GM18907 (cell line): Measurements from ENCODE around the gene MROH9.

Source experiments
- ATAC-seq: cut with Tn5 transposase; IDR thresholded peaks from one replicate; pipeline ENCODE4 v1.9.1; 2021; ENCODE audit warnings: mild to moderate bottlenecking, moderate library complexity; ENCODE audit not compliant: unreplicated experiment

Gene MROH9

DNA sequence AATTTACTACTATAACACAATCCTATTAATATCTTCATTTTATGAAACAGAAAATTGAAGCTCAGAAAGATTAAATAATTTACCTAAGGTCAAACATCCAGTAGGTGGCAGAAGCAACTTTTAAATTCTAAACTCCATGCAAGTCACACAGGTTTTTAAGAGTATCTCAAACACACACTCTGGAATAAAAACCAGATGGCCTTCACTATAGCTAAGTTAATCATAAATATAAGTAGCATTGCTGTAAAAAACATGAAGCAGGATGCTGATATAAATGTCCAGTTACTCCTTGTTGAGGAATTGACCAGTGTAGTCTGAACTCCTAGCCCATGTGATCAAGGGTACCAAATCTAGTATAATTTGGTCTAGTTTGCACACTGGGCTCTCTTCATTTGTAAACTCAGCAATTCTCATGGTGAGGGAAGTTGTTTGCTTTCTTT is 146.0 kb downstream of the MROH9 start:
- ATAC-seq: no peak

DNA sequence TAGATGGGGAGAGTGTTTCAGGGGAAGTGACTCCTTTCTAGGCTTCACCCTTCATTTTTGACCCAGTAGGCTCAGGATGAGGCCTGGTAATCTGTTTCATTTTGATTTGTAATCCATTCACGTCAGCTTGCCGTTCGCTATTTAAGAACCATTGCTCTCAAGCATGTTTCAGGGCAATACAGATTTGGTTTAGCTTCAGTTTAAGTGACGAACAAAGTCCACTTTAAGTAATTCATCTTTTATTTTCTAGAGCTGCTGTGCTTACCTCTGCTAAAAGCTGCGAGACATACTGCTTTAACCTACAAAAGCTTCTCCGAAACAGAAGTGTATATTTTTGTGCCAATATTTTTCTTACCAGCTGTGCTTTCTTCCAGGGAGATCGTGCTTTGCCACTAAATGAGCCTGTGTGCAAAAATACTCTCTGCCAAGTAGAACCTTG is 146.4 kb downstream of the MROH9 start:
- no peak for ATAC-seq

DNA sequence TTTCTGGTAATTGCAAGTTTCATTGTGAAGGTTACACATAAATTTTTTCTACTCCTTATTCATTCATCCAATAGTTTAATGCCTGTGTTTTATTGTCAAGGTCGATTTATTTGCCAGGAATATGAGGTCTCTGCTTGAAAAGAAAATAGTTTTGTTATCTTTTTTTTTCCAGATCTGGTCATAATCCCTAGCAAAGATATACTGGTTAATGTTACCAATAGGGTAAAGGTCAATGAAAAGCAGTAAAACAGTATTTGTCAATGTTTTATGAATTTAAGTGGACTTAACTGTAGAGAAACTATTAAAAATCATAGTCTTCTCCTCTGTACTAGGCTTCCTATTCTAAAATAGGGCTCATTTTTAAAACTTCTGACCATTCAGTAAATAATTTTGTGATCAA is 147.3 kb downstream of the MROH9 start:
- no peak for ATAC-seq

DNA sequence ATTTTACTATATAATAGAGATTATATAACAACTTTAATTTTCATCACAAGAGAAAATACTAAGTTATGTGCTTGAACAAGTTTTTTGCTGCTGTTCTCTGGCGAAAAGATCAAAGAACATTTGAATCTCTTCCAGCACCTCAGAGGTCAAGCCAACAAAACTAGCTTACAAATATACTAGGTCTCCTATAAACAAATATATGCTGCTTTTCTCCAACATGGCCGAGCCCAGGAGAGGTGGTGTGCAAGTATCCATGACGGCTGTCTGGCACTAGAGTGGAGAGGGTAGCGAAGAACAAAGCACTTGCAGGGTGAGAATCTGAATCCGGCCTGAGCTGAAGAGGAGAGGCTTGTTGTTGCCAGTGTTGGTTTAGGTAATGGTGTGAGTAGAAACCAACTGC is 147.9 kb downstream of the MROH9 start:
- ATAC-seq: no peak

DNA sequence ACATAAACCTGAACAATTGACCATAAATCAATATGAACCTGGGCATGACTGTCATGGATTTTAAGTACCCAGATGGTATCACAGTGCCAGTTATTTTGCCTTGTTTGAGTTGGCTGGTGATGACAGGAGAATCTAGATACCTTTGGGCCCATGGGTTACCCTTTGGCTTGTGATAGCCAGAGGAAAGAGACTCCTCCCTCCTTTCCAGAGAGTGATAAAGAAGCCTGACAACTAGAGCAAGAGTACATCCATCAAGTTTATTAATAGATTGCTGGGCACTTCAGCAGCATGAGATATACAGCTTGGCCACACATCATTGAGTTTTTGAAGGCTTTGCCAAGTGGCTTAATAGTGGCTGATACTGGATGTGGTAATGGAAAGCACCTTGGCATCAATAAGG is 148.8 kb downstream of the MROH9 start:
- ATAC-seq: no peak

DNA sequence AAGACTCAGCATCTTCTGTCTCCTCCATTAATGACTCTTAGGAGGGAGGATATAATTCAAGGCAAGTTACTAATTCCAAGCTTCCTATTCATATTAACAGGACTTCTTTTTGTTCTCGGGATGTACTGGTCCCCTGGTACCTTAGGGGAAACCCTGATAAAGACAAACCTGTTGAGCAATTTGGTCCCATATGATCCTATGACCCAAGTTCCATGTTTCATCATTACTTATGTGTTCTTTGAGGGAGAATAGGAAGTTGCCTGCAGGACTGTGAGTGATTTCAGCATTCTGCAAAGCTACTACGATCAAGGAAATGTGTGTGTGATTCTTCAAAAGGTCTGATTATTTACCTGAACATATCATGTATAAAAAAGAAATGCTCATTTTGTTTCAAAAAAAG is 149.5 kb downstream of the MROH9 start:
- ATAC-seq: no peak

DNA sequence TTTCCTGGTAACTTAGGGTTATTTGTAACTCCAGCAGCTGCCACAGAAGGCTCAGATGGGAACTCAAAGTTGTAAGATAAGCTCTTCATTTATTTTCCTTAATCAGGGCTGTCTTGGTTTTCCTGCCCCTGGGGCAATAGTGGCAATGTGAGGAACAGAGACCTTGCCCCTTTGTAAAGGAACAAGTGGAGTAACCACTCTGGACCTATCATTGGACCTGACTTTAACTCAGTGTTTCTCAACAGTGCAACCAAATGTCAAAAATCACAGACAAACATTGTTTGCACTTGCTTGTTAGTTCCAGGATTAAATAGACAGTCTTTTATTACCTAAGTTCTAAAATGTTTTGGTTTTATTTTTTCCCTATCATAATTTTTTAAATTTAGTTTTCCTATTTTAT is 152.6 kb downstream of the MROH9 start:
- no peak for ATAC-seq

DNA sequence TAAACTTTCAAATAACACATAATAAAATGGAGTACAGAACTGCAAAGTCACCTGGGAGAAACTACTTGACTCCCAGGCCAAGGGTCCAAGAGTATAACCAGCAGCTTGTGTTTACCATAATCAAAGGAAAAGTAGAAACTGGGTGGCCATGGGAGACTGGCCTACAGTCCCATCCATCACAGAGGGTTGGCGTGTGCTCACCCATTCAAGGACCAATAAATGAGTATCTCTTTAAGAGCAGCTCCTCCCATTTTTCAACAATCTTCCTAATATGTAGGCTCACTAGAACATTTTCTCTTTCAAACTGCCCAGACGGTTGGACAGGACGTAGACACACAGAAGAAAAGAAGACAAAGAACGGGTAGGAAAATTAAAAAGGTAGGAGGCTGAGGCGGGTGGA is 155.3 kb downstream of the MROH9 start, which contains the start of gene FMO3:
FMO3 (plus strand) TSS at position 302 of the 400 bp plus-strand sequence. CDS start 1,754 bp downstream, outside the sequence.
- ATAC-seq: no peak

DNA sequence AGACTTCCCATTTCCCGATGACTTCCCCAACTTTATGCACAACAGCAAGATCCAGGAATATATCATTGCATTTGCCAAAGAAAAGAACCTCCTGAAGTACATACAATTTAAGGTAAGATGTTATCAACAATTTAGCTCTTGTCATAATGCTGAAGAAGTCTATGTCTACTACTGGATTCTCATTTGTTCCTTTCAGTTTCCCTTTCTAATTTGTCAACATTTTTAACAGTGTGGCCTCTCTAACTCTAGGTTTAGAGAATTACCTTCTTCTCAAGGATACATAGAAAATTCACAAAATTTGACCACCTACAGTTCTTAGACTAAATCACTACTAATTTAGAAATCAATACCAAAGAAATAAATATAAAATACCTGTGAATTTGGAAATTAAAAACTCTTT is 168.5 kb downstream of the MROH9 start:
- ATAC-seq: no peak

DNA sequence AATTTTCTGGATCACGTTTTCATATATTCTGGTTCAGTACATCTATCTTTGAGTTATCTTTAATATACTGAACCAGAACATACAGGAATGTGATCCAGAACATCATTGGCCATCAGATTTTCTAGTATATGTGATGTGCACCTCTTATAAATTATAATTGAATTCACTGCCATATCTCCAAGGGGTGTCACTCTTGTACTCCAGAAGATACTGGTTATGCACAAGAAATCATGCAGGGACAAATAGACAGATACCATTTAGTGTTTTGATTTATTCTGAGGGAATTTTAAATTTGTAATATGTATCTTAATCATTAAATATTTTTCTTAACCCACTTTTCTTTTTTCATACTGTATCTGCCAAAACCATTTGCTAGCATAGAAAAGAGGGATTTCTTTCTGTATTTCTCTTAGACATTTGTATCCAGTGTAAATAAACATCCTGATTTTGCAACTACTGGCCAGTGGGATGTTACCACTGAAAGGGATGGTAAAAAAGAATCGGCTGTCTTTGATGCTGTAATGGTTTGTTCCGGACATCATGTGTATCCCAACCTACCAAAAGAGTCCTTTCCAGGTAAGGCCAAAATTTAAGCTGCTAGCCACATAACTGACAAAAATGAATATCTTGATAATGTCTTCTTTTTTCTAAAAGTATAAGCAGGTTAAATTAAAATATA is 172.1 kb downstream of the MROH9 start:
- ATAC-seq: no peak

DNA sequence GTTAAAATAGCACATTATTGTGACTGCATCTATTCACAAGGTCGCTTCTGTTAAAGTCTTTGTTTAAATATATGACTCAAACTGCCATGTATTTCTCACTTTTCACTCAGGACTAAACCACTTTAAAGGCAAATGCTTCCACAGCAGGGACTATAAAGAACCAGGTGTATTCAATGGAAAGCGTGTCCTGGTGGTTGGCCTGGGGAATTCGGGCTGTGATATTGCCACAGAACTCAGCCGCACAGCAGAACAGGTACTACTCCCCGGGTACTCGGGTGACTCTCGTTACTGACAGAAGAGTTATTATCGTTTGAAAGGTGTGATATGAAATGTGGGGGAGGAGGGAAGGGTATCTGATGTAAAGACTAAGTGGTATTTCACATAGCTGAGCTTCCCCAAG is 172.6 kb downstream of the MROH9 start:
- ATAC-seq: no peak

DNA sequence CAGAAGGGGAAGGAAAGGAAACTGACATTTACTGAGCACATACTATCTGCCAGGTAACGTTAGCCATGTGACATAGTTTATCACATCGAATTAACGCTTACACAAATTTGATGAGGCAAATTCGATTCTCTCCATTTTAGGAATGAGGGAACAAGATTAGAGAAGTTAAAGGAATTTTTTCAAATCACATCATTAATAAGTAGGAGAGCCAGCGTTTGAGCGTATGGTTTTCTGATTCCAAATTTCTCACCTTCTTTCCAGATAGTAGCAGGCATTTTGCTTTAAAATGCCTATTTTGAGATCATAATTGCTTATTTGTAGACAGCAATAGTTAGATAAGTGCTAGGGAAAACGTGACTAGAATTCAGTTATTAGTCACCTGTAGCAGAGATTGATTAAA is 174.6 kb downstream of the MROH9 start:
- no peak for ATAC-seq

DNA sequence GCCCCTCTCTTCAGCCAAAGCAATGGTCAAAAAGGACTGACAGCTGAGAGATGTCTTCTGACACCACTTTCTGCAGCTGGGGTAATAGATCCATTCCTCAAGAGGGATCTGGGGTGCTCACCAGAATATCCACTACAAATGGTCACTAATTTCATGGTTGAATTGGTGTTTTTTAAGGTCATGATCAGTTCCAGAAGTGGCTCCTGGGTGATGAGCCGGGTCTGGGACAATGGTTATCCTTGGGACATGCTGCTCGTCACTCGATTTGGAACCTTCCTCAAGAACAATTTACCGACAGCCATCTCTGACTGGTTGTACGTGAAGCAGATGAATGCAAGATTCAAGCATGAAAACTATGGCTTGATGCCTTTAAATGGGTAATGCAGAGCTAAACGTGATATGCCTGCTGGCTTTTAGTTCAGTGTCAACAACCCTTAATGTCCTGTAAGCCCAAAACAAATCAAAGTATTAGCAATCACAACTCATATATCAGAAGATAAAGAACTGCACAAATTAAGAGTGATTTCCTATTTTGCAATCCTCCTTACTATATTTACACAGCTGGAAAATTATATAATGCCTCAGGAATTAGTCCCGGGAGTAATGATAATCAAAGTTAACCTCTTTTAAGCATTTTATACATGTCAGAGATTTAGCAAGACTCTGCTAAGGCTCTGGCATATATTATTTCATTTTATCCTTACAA is 175.4 kb downstream of the MROH9 start:
- no peak for ATAC-seq

DNA sequence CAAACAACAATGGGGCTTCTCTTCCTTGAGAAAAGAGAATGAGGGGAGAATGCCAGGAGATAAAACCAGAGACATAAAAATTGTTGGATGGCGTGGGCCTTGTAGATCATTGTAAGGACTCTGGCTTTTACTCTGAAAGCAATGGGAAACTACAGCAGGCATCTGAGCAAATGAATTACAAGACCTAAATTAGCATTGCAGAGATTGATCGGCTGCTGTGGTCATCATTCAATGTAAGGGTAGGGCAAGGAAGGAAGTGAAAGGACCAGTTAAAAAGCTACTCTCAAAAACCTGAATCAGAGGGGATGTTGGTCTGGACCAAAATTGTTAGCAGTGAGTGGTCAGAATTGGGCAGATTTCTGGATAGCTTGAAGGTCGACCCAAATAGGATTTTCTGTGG is 176.8 kb downstream of the MROH9 start:
- ATAC-seq: no peak

DNA sequence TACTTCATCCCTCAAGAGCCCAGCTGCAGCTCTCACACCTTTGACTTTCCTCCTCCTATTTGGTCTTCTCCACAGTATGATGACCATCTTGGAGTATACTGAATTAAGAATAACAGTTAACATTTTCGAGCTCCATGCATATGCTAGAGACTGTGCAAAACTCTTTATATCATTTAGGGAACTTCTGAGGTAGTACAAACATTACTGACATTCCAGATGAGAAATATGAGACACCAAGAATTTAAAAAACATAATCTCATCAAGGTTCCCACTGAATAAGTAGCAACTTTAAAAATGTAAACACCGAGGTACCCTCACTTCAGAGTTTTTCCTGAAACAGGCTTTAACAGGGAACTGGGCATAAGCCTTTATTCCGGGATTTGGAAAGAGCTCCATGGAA is 178.0 kb downstream of the MROH9 start:
- ATAC-seq: no peak
